Vagina (tissue), 2 donors: Measurements from ENCODE around the gene DNAJC5. TPM values are rescaled to one million over a fixed set of nuclear protein-coding genes. Genes with fewer than 3 reads are reported as not detected.
"Not testable (repeated sequence)": the region's sequence is repeated elsewhere in the genome, so short reads cannot be mapped to it uniquely, and the experiment has no call there.

Experiments used
- DNase-seq, 2 donors: peaks; one replicate each; pipeline ENCODE4 v3.0.0-alpha.2; 2017; ENCODE audit errors: extremely low spot score in 2 of 2
- H3K27ac ChIP-seq: fragments of 200-600 bp; sonication (generic); one replicate; pipeline ENCODE4 v1.5.1; 2019
- H3K27me3 ChIP-seq: fragments of 200-600 bp; sonication (generic); one replicate; pipeline ENCODE4 v1.5.1; 2019
- H3K36me3 ChIP-seq, 2 donors: fragments of 200-600 bp; sonication (generic); one replicate each; pipeline ENCODE4 v1.5.1; 2017 to 2019
- H3K4me1 ChIP-seq: fragments of 200-600 bp; sonication (generic); one replicate; pipeline ENCODE4 v1.5.1; 2019
- H3K4me3 ChIP-seq, 2 donors: fragments of 200-600 bp; sonication (generic); 1 replicate in 1 of 2; 2 replicates in 1 of 2; pipeline ENCODE4 v1.5.1; 2016 to 2019
- H3K9me3 ChIP-seq: fragments of 200-600 bp; sonication (generic); one replicate; pipeline ENCODE4 v1.5.1; 2019
- POLR2A ChIP-seq, 2 donors: fragments of 450-650 bp; IDR thresholded peaks; one replicate each; pipeline ENCODE4 v1.6.1; 2017; ENCODE audit warnings: antibody characterized with exemption in 2 of 2, mild to moderate bottlenecking in 2 of 2, moderate library complexity in 2 of 2
- POLR2AphosphoS5 ChIP-seq, 2 donors: sonication (generic); formaldehyde crosslinking; IDR thresholded peaks; one replicate each; pipeline ENCODE4 v1.9.0; 2017; ENCODE audit warnings: antibody characterized with exemption in 2 of 2, mild to moderate bottlenecking in 2 of 2, low read depth in 1 of 2; ENCODE audit not compliant: insufficient read depth in 1 of 2
- intact Hi-C: fragments of 100-400 bp; cut with DNase I; formaldehyde crosslinking; loops from one replicate; pipeline ENCODE4 v1.15.1; 2023
- total RNA-seq: library from RNA; depleted of rRNA; stranded (reverse); fragments of >200 nt; gene quantifications from one replicate; pipeline ENCODE4 v1.2.3, GENCODE V29; 2016
- TF ChIP-seq, protein P1 (sequence below), 3 experiments: fragments of 450-650 bp in 2 of 3; fragments of 200-600 bp in 1 of 3; sonication (generic) in 1 of 3; IDR thresholded peaks; one replicate each; pipeline ENCODE4 v1.5.1; 2017 to 2019; ENCODE audit warnings: antibody characterized with exemption in 3 of 3, mild to moderate bottlenecking in 2 of 3, moderate library complexity in 2 of 3

DNAJC5 gene
- total RNA-seq, 1 donor from 2014 or later, result 25.8 TPM

DNA sequence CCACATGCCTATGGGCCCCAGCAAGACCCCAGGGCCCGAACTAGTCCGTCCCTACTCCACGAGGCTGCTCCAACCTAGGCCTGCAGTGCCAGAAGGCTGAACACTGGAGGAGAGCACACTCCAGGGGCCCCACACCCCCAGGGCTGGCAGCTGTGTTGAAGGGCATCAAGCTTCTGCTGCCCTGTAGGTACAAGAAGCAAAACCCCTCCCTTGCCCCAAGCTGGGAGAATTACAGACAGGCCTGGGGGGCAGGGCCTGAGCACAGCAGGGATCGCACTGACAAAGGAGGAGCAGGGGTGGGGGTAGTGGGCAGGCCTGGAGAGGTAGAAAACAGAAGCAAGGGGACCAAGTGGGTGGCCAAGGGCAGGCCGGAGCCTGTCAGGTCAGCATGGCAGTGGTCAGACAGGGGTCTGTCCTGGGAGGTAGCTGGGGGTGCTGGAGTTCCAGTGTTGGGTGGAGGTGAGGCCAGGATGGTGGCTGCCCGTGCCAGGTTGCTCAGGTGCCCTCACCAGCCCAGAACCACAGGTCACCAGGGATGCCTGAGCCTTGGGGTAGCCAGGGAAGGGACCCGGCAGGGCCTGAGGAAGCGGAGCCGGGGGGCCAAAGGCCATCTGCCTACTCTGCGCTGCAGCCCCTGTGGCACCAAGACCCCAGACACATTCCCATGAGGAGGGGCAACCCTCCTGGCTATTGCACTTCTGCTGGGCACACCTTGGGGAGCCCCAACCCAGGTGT lies 64.2 kb downstream of the DNAJC5 start:
- Histone ChIP-seq H3K9me3 (no peaks in the 10 kb centered on the region), H3K4me1 (peaks cover 32% of the 10 kb centered on the region), H3K4me3 (no peak overlapping the region), H3K27me3 (no peaks in the 10 kb centered on the region), H3K27ac (no peak overlapping the region), H3K36me3 (peaks cover 0 to 34% of the 10 kb centered on the region in 2 donors)
- intact Hi-C loops, result no loop called here
- TF ChIP-seq POLR2A (IDR thresholded peaks at IDR 0.05) (no peak), POLR2AphosphoS5 (IDR thresholded peaks at IDR 0.05; ENCODE audit: insufficient read depth in 1 of 2, low read depth in 1 of 2) (no peak)
- TF ChIP-seq, protein P1, sequence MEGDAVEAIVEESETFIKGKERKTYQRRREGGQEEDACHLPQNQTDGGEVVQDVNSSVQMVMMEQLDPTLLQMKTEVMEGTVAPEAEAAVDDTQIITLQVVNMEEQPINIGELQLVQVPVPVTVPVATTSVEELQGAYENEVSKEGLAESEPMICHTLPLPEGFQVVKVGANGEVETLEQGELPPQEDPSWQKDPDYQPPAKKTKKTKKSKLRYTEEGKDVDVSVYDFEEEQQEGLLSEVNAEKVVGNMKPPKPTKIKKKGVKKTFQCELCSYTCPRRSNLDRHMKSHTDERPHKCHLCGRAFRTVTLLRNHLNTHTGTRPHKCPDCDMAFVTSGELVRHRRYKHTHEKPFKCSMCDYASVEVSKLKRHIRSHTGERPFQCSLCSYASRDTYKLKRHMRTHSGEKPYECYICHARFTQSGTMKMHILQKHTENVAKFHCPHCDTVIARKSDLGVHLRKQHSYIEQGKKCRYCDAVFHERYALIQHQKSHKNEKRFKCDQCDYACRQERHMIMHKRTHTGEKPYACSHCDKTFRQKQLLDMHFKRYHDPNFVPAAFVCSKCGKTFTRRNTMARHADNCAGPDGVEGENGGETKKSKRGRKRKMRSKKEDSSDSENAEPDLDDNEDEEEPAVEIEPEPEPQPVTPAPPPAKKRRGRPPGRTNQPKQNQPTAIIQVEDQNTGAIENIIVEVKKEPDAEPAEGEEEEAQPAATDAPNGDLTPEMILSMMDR (IDR thresholded peaks at IDR 0.05), result no peak
- DNase-seq, result no peak

DNA sequence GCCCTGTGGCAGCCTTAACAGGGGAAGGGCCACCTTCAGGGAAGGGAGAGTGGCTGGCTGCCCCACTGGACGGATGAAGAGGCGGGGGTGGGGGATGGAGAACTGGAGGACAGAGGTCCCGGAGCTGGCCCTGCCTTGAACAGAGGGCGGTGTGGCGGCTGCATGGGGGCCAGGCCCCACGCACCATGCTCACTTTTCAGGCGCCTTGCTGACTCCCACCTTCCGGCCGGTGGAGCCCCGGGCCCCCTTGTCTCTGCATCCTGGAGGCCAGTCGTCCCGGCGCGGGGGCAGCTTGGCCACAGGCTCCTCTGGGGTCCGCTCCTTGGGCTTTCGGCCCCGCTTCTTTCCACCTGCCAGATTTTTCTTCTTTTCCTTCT lies 64.8 kb downstream of the DNAJC5 start:
- no peak overlapping the region for H3K27ac ChIP-seq
- H3K9me3 ChIP-seq, result no peaks in the 10 kb centered on the region
- TF ChIP-seq POLR2AphosphoS5 (IDR thresholded peaks at IDR 0.05; ENCODE audit: insufficient read depth in 1 of 2, low read depth in 1 of 2) (no peak), POLR2A (IDR thresholded peaks at IDR 0.05) (no peak)
- TF ChIP-seq, protein P1 (IDR thresholded peaks at IDR 0.05), result no peak
- intact Hi-C loops, result no loop called here
- DNase-seq, result no peak
- H3K27me3 ChIP-seq, result no peaks in the 10 kb centered on the region
- H3K4me3 ChIP-seq, result no peak overlapping the region
- H3K4me1 ChIP-seq, result peaks cover 27% of the 10 kb centered on the region
- peaks cover 0 to 39% of the 10 kb centered on the region in 2 donors for H3K36me3 ChIP-seq

DNA sequence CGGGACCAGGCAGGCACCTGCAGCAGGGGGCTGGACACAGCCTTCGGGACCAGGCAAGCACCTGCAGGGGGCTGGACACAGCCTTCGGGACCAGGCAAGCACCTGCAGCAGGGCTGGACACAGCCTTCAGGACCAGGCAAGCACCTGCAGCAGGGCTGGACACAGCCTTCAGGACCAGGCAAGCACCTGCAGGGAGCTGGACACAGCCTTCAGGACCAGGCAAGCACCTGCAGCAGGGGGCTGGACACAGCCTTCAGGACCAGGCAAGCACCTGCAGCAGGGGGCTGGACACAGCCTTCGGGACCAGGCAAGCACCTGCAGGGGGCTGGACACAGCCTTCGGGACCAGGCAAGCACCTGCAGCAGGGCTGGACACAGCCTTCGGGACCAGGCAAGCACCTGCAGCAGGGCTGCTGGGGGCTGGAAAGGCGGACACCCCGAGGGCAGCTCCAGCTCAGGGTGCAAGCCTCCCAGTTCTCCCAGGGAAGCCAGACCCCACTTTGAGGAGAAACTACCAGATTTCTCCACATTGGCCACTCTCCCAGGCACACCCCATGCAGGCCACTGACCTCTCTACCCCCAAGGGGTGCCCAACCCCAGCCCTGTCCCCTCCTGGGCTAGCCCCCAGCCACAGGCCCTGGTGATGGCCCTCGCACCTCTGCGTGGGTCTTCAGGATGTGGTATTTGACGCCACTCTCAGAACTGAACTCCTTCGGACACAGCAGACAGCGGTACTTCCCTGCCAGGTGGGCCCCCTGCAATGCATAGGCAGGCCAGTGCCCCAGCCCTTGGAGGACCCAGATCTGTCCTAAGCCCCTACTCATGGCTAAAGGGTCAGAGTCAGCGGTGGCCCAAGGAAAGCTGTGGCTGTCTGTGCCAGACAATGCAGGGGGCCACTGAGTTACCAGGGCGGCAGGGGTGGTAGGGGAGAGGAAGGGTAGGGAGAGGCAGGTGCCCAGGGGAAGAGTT lies 66.0 kb downstream of the DNAJC5 start:
- H3K36me3 ChIP-seq, result peaks cover 0 to 39% of the 10 kb centered on the region in 2 donors
- H3K9me3 ChIP-seq, DNase-seq, H3K27ac ChIP-seq, H3K4me3 ChIP-seq, H3K27me3 ChIP-seq, intact Hi-C loops: not testable (repeated sequence)
- peaks cover 16% of the 10 kb centered on the region for H3K4me1 ChIP-seq

DNA sequence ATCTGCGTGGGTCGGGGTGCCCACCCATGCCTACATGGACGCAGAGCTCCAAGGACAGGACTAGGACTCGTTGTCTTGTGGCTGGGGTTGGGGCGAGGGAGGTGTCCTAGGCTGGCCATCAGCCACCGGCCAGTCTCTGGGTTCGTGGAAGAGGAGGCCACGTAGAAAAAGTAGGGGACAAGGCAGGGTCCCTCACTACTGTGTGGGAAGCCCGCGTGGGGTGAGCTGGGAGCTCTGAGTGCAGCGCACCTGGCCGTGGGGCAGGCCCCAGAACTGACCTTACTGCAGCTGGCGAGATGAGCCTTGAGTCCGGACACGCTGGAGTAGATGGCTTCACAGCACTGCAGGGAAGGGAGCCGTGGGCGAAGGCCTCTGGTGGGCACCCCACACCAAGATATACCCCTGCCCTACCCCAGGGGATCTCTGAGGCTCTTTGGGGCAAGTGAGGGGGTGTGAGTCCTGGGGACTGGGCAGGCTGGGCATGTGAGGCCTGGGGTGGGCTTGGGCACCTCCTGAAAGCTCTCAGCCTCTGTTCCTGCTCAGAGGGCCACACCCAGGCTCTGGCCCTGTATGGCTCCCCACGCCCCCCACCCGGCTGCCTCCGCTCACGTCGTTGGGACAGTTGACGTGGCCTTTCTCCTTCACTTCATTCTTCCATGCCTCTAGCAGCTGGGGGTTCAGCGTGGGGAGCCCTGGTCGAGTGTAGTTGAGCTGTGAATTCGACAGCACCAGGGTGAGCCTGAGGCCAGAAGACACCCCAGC lies 66.9 kb downstream of the DNAJC5 start:
- H3K36me3 ChIP-seq, result peaks cover 0 to 48% of the 10 kb centered on the region in 2 donors
- H3K27me3 ChIP-seq, result no peaks in the 10 kb centered on the region
- no peak overlapping the region for H3K4me3 ChIP-seq
- no peak overlapping the region for H3K27ac ChIP-seq
- intact Hi-C loops, result no loop called here
- H3K4me1 ChIP-seq, result peaks cover 13% of the 10 kb centered on the region
- TF ChIP-seq, protein P1 (IDR thresholded peaks at IDR 0.05), result no peak
- no peak for TF ChIP-seq POLR2A (IDR thresholded peaks at IDR 0.05)
- no peaks in the 10 kb centered on the region for H3K9me3 ChIP-seq
- no peak for DNase-seq
